Neural progenitor cell (in vitro differentiated cells): ENCODE measurements around the gene PAQR5. TPM values are rescaled to one million over a fixed set of nuclear protein-coding genes. Genes with fewer than 3 reads are reported as not detected.

Experiments
- DNase-seq: peaks from one replicate; pipeline ENCODE4 v3.0.0-alpha.2; 2016; ENCODE audit warnings: low spot score
- H2AFZ ChIP-seq: fragments of 200-600 bp; sonication (generic); replicated peaks from 2 replicates; pipeline ENCODE4 v1.6.1; 2016; ENCODE audit warnings: antibody characterized with exemption
- H3F3A ChIP-seq: fragments of 200-600 bp; sonication (generic); 2 replicates; pipeline ENCODE4 v1.6.1; 2016; ENCODE audit warnings: antibody characterized with exemption, low read depth
- H3K27ac ChIP-seq: fragments of 200-600 bp; sonication (generic); 2 replicates; pipeline ENCODE4 v1.5.1; 2016; ENCODE audit warnings: mild to moderate bottlenecking
- H3K27me3 ChIP-seq: fragments of 200-600 bp; sonication (generic); 2 replicates; pipeline ENCODE4 v1.6.1; 2016; ENCODE audit warnings: mild to moderate bottlenecking, moderate library complexity
- H3K36me3 ChIP-seq: fragments of 200-600 bp; sonication (generic); 2 replicates; pipeline ENCODE4 v1.5.1; 2016
- H3K4me1 ChIP-seq: fragments of 200-600 bp; sonication (generic); 2 replicates; pipeline ENCODE4 v1.6.1; 2016; ENCODE audit warnings: mixed run types
- H3K4me2 ChIP-seq: fragments of 200-600 bp; sonication (generic); 2 replicates; pipeline ENCODE4 v1.6.1; 2016
- H3K4me3 ChIP-seq: fragments of 200-600 bp; sonication (generic); 2 replicates; pipeline ENCODE4 v1.5.1; 2016
- H3K79me2 ChIP-seq: fragments of 200-600 bp; sonication (generic); 2 replicates; pipeline ENCODE4 v1.6.1; 2016; ENCODE audit warnings: low read depth
- H3K9ac ChIP-seq: fragments of 200-600 bp; sonication (generic); 2 replicates; pipeline ENCODE4 v1.6.1; 2016
- H3K9me3 ChIP-seq: fragments of 200-600 bp; sonication (generic); 2 replicates; pipeline ENCODE4 v1.5.1; 2016; ENCODE audit warnings: low read depth
- H4K20me1 ChIP-seq: fragments of 200-600 bp; sonication (generic); 2 replicates; pipeline ENCODE4 v1.6.1; 2016; ENCODE audit warnings: low read depth
- H3K27ac Mint-ChIP-seq: 3 replicates; pipeline ENCODE4 v1.8.0; 2021; ENCODE audit warnings: mixed read lengths
- H3K27me3 Mint-ChIP-seq: 2 replicates; pipeline ENCODE4 v1.8.0; 2022; ENCODE audit warnings: low read depth, mild to moderate bottlenecking, inconsistent platforms, moderate library complexity, mixed read lengths; ENCODE audit not compliant: insufficient read depth
- H3K36me3 Mint-ChIP-seq: 3 replicates; pipeline ENCODE4 v1.8.0; 2021; ENCODE audit warnings: mixed read lengths
- H3K4me1 Mint-ChIP-seq: 3 replicates; pipeline ENCODE4 v1.8.0; 2021; ENCODE audit warnings: mixed read lengths
- H3K4me3 Mint-ChIP-seq: 3 replicates; pipeline ENCODE4 v1.8.0; 2021; ENCODE audit warnings: mild to moderate bottlenecking, moderate library complexity, mixed read lengths
- H3K9me3 Mint-ChIP-seq: 3 replicates; pipeline ENCODE4 v1.8.0; 2020; ENCODE audit warnings: mixed read lengths
- CTCF ChIP-seq: fragments of 200-600 bp; sonication (generic); IDR thresholded peaks from 2 replicates; pipeline ENCODE4 v1.5.1; 2017; ENCODE audit warnings: antibody characterized with exemption, mild to moderate bottlenecking
- EZH2 ChIP-seq: fragments of 200-600 bp; sonication (generic); IDR thresholded peaks from 2 replicates; pipeline ENCODE4 v1.6.1; 2017; ENCODE audit warnings: antibody characterized with exemption, mild to moderate bottlenecking, moderate library complexity
- EZH2phosphoT487 ChIP-seq: fragments of 200-600 bp; sonication (generic); IDR thresholded peaks from 2 replicates; pipeline ENCODE4 v1.6.1; 2017; ENCODE audit warnings: antibody characterized with exemption
- total RNA-seq: library from RNA; depleted of rRNA; stranded (reverse); fragments of >200 nt; gene quantifications from 2 replicates; pipeline ENCODE4 v1.2.3, GENCODE V29; 2015; ENCODE audit warnings: low replicate concordance

The PAQR5 gene
- total RNA-seq, 1 donor from 2014 or later = 1.4 TPM

- Histone ChIP-seq H3F3A (no peaks in the 10 kb centered on the region), H3K4me1 (peaks cover 8% of the 10 kb centered on the region), H3K4me2 (no peak overlapping the region), H3K27ac (no peak overlapping the region), H2AFZ (no peak overlapping the region), H3K4me3 (no peak overlapping the region), H3K9ac (no peak overlapping the region), H3K79me2 (peaks cover 35% of the 10 kb centered on the region), H3K9me3 (no peaks in the 10 kb centered on the region), H4K20me1 (peaks cover 21% of the 10 kb centered on the region), H3K27me3 (no peaks in the 10 kb centered on the region), H3K36me3 (peaks cover 11% of the 10 kb centered on the region)
- no peak for TF ChIP-seq EZH2phosphoT487
- no peak for DNase-seq
- no peaks in the 10 kb centered on the region for H3K9me3 Mint-ChIP-seq
- H3K4me3 Mint-ChIP-seq = peak overlapping the region; percentile 94
- H3K27me3 Mint-ChIP-seq = no peaks in the 10 kb centered on the region
- H3K4me1 Mint-ChIP-seq = peaks cover 28% of the 10 kb centered on the region
- H3K36me3 Mint-ChIP-seq = peaks cover 7% of the 10 kb centered on the region
- H3K27ac Mint-ChIP-seq = no peak overlapping the region
Measured at GRCh38 chr15:69412701-69413100, 114.0 kb downstream of the PAQR5 start.

- H3K36me3 Mint-ChIP-seq = peaks cover 13% of the 10 kb centered on the region
- peak within 1 kb of the TSS; percentile 90 for H3K4me2 ChIP-seq
- no peak for TF ChIP-seq EZH2phosphoT487
- TF ChIP-seq EZH2 = no peak
- no peak for TF ChIP-seq CTCF
- no peak within 1 kb of the TSS for H3K27ac ChIP-seq
- H3K9ac ChIP-seq = peak within 1 kb of the TSS; percentile 53
- H3K27me3 Mint-ChIP-seq = no peaks in the 10 kb centered on the region
- DNase-seq = peak; percentile 96
- peaks cover 32% of the 10 kb centered on the region for H4K20me1 ChIP-seq
- peak within 1 kb of the TSS; percentile 73 for H3K27ac Mint-ChIP-seq
- peak within 1 kb of the TSS; percentile 75 for H3K4me3 ChIP-seq
- no peaks in the 10 kb centered on the region for H3F3A ChIP-seq
- H3K4me1 Mint-ChIP-seq = peaks cover 30% of the 10 kb centered on the region
- peaks cover 49% of the 10 kb centered on the region for H3K79me2 ChIP-seq
- H3K9me3 ChIP-seq = no peaks in the 10 kb centered on the region
- no peaks in the 10 kb centered on the region for H3K9me3 Mint-ChIP-seq
- H3K27me3 ChIP-seq = no peaks in the 10 kb centered on the region
- H2AFZ ChIP-seq = peak within 1 kb of the TSS; percentile 71
- peaks cover 8% of the 10 kb centered on the region for H3K4me1 ChIP-seq
- H3K4me3 Mint-ChIP-seq = peak within 1 kb of the TSS; percentile 94
- H3K36me3 ChIP-seq = peaks cover 13% of the 10 kb centered on the region
Measured at GRCh38 chr15:69413822-69414700, 115.3 kb downstream of the PAQR5 start, which contains the start of gene KIF23. Gene KIF23 (plus strand): TSS chr15:69414349. CDS start chr15:69414466, 117 bp downstream.

- Histone ChIP-seq H3K27me3 (no peaks in the 10 kb centered on the region), H3K4me1 (peaks cover 8% of the 10 kb centered on the region), H3K4me3 (peak overlapping the region; percentile 75), H4K20me1 (peaks cover 33% of the 10 kb centered on the region), H3K4me2 (peak overlapping the region; percentile 90), H3K79me2 (peaks cover 56% of the 10 kb centered on the region), H3K27ac (no peak overlapping the region), H3K9me3 (no peaks in the 10 kb centered on the region), H3K9ac (peak overlapping the region; percentile 53), H3K36me3 (peaks cover 20% of the 10 kb centered on the region), H2AFZ (peak overlapping the region; percentile 71), H3F3A (no peaks in the 10 kb centered on the region)
- Mint-ChIP-seq H3K27ac (peak overlapping the region; percentile 73), H3K9me3 (no peaks in the 10 kb centered on the region), H3K4me1 (peaks cover 30% of the 10 kb centered on the region), H3K4me3 (peak overlapping the region; percentile 94), H3K27me3 (no peaks in the 10 kb centered on the region), H3K36me3 (peaks cover 19% of the 10 kb centered on the region)
- peak; percentile 67 for DNase-seq
- TF ChIP-seq EZH2 = no peak
- TF ChIP-seq CTCF = no peak
- TF ChIP-seq EZH2phosphoT487 = no peak
Measured at GRCh38 chr15:69414701-69415167, 116.0 kb downstream of the PAQR5 start.
